Tibial nerve (tissue), 4 donors: ENCODE results near the gene TNRC6A.

Source experiments
- EP300 ChIP-seq, 2 donors: sonication (generic); formaldehyde crosslinking; IDR thresholded peaks; one replicate each; pipeline ENCODE4 v1.6.1; 2017; ENCODE audit warnings: antibody characterized with exemption in 2 of 2, mild to moderate bottlenecking in 1 of 2
- POLR2A ChIP-seq, 2 donors: fragments of 450-650 bp; IDR thresholded peaks; one replicate each; pipeline ENCODE4 v1.6.1; 2017; ENCODE audit warnings: antibody characterized with exemption in 2 of 2, mild to moderate bottlenecking in 2 of 2, moderate library complexity in 2 of 2
- TF ChIP-seq, protein P1 (sequence below), 5 experiments: fragments of 200-600 bp in 3 of 5; fragments of 450-650 bp in 2 of 5; sonication (generic) in 3 of 5; IDR thresholded peaks; one replicate each; pipeline ENCODE4 v1.5.1; 2016 to 2019; ENCODE audit warnings: antibody characterized with exemption in 5 of 5, mild to moderate bottlenecking in 3 of 5, moderate library complexity in 2 of 5

- TF ChIP-seq, protein P1, sequence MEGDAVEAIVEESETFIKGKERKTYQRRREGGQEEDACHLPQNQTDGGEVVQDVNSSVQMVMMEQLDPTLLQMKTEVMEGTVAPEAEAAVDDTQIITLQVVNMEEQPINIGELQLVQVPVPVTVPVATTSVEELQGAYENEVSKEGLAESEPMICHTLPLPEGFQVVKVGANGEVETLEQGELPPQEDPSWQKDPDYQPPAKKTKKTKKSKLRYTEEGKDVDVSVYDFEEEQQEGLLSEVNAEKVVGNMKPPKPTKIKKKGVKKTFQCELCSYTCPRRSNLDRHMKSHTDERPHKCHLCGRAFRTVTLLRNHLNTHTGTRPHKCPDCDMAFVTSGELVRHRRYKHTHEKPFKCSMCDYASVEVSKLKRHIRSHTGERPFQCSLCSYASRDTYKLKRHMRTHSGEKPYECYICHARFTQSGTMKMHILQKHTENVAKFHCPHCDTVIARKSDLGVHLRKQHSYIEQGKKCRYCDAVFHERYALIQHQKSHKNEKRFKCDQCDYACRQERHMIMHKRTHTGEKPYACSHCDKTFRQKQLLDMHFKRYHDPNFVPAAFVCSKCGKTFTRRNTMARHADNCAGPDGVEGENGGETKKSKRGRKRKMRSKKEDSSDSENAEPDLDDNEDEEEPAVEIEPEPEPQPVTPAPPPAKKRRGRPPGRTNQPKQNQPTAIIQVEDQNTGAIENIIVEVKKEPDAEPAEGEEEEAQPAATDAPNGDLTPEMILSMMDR (IDR thresholded peaks at IDR 0.05), result no peak
- no peak for TF ChIP-seq POLR2A (IDR thresholded peaks at IDR 0.05)
- TF ChIP-seq EP300 (IDR thresholded peaks at IDR 0.05), result no peak
Observed at GRCh38 chr16:24822974-24823373, 93.5 kb downstream of the TNRC6A start.
